ENCODE results near the gene PCLO. TPM values are rescaled to one million over a fixed set of nuclear protein-coding genes. Genes with fewer than 3 reads are reported as not detected.
"Not testable (repeated sequence)": the region's sequence is repeated elsewhere in the genome, so short reads cannot be mapped to it uniquely, and the experiment has no call there.

PCLO gene
- total RNA-seq, 1 donor: 0.36 TPM

- Histone ChIP-seq H3K27ac (ENCODE audit: low read depth, low read length) (no peak overlapping the region), H3K36me3 (ENCODE audit: insufficient read depth, low read length) (no peaks in the 10 kb centered on the region), H3K79me2 (ENCODE audit: insufficient read depth, low read length) (no peaks in the 10 kb centered on the region), H2AFZ (ENCODE audit: low read length) (no peak overlapping the region), H3K9me3 (ENCODE audit: low read depth, low read length) (no peaks in the 10 kb centered on the region), H3K4me1 (ENCODE audit: insufficient read depth, low read length) (no peaks in the 10 kb centered on the region), H3K4me2 (ENCODE audit: insufficient read depth, low read length) (no peak overlapping the region), H3K27me3 (ENCODE audit: insufficient read depth, low read length) (no peaks in the 10 kb centered on the region), H4K20me1 (ENCODE audit: insufficient read depth, low read length) (no peaks in the 10 kb centered on the region), H3K4me3 (ENCODE audit: insufficient read depth, low read length) (no peak overlapping the region)
- no peak for TF ChIP-seq CTCF (IDR thresholded peaks at IDR 0.05; ENCODE audit: extremely low read depth, low read depth, low read length)
- no peak for DNase-seq (ENCODE audit: insufficient read length, low spot score, missing footprints)
These were observed 130.5 kb downstream of the PCLO start for GRCh38 chr7:83032195-83032594.

- H3K27me3 ChIP-seq (ENCODE audit: insufficient read depth, low read length); H3K9me3 ChIP-seq (ENCODE audit: low read depth, low read length); H3K4me3 ChIP-seq (ENCODE audit: insufficient read depth, low read length); H2AFZ ChIP-seq (ENCODE audit: low read length); H3K4me2 ChIP-seq (ENCODE audit: insufficient read depth, low read length); H3K27ac ChIP-seq (ENCODE audit: low read depth, low read length); H3K36me3 ChIP-seq (ENCODE audit: insufficient read depth, low read length); H4K20me1 ChIP-seq (ENCODE audit: insufficient read depth, low read length); H3K79me2 ChIP-seq (ENCODE audit: insufficient read depth, low read length); H3K4me1 ChIP-seq (ENCODE audit: insufficient read depth, low read length): not testable (repeated sequence)
- DNase-seq (ENCODE audit: insufficient read length, low spot score, missing footprints): peak; percentile 6
These were observed 138.6 kb downstream of the PCLO start for GRCh38 chr7:83023817-83024665.

GRCh38 chr7:83021032-83021431 lies 141.7 kb downstream of the PCLO start:
- H3K36me3 ChIP-seq (ENCODE audit: insufficient read depth, low read length): no peaks in the 10 kb centered on the region

GRCh38 chr7:83020161-83020560 lies 142.5 kb downstream of the PCLO start:
- no peaks in the 10 kb centered on the region for H3K79me2 ChIP-seq (ENCODE audit: insufficient read depth, low read length)
- H3K27ac ChIP-seq (ENCODE audit: low read depth, low read length): no peak overlapping the region
- no peaks in the 10 kb centered on the region for H3K9me3 ChIP-seq (ENCODE audit: low read depth, low read length)
- H3K4me3 ChIP-seq (ENCODE audit: insufficient read depth, low read length): no peak overlapping the region
- no peaks in the 10 kb centered on the region for H3K27me3 ChIP-seq (ENCODE audit: insufficient read depth, low read length)
- no peak overlapping the region for H3K4me2 ChIP-seq (ENCODE audit: insufficient read depth, low read length)
- no peak for DNase-seq (ENCODE audit: insufficient read length, low spot score, missing footprints)
- no peak overlapping the region for H2AFZ ChIP-seq (ENCODE audit: low read length)
- no peaks in the 10 kb centered on the region for H3K4me1 ChIP-seq (ENCODE audit: insufficient read depth, low read length)
- no peaks in the 10 kb centered on the region for H3K36me3 ChIP-seq (ENCODE audit: insufficient read depth, low read length)
- H4K20me1 ChIP-seq (ENCODE audit: insufficient read depth, low read length): no peaks in the 10 kb centered on the region
- TF ChIP-seq CTCF (IDR thresholded peaks at IDR 0.05; ENCODE audit: extremely low read depth, low read depth, low read length): no peak

More at GRCh38 chr7:83021032-83021431, 141.7 kb downstream of the PCLO start:
- DNase-seq (ENCODE audit: insufficient read length, low spot score, missing footprints): no peak
- no peaks in the 10 kb centered on the region for H3K79me2 ChIP-seq (ENCODE audit: insufficient read depth, low read length)
- TF ChIP-seq CTCF (IDR thresholded peaks at IDR 0.05; ENCODE audit: extremely low read depth, low read depth, low read length): no peak
- H3K4me2 ChIP-seq (ENCODE audit: insufficient read depth, low read length): no peak overlapping the region
- no peaks in the 10 kb centered on the region for H3K27me3 ChIP-seq (ENCODE audit: insufficient read depth, low read length)
- no peaks in the 10 kb centered on the region for H3K9me3 ChIP-seq (ENCODE audit: low read depth, low read length)
- H3K27ac ChIP-seq (ENCODE audit: low read depth, low read length): no peak overlapping the region
- H2AFZ ChIP-seq (ENCODE audit: low read length): no peak overlapping the region
- H3K4me3 ChIP-seq (ENCODE audit: insufficient read depth, low read length): no peak overlapping the region
- no peaks in the 10 kb centered on the region for H4K20me1 ChIP-seq (ENCODE audit: insufficient read depth, low read length)
- no peaks in the 10 kb centered on the region for H3K4me1 ChIP-seq (ENCODE audit: insufficient read depth, low read length)

All from osteoblast (primary cell).